ENCODE results near the gene NRXN2.

NRXN2 gene

DNA sequence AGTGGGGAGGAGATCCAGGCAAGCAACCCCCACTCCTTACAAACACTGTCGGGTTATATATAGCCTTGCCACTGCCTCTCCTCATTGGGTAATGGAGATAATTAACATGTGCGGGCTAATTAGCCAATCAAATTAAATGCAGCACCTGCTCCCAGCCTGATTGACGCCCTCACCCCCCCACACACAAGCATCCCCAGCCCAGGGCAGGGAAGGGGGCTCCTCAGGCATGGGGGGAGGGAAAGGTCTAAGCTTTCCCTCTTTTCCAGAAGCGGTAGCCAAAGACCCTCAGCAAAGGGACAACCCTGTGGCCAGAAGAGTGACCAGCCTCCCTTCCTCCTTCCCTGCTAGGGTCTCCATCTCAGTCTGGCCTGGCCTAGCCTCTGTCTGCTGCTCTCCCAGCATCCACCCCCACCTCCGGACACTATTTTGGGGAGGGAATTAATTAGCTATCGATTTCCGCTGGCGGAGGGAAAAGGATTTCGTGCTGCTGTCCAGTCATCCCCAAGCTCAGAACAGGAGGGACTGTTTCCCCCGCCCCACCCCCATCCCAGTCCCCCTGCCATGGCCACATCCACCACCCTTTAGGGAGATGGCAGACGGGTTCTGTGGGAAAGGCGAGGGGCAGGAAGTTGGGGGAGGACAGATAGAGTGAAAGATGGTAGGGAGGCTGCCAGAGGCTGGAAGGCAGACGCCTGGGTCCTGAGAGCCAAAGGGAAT lies 7.1 kb downstream of the NRXN2 start:
- no peaks in the 10 kb centered on the region for H3K36me3 ChIP-seq (replicated peaks; ENCODE audit: insufficient read depth, low read length)
- no peak overlapping the region for H3K9ac ChIP-seq (ENCODE audit: low read length)
- H3K27me3 ChIP-seq (replicated peaks; ENCODE audit: insufficient read depth, low read length) = peaks cover 85% of the 10 kb centered on the region
- H4K20me1 ChIP-seq (ENCODE audit: insufficient read depth, low read length) = no peaks in the 10 kb centered on the region
- H3K4me3 ChIP-seq (ENCODE audit: low read length) = no peak overlapping the region
- H3K9me3 ChIP-seq (replicated peaks; ENCODE audit: insufficient read depth, low read length) = no peaks in the 10 kb centered on the region
- no peaks in the 10 kb centered on the region for H3K79me2 ChIP-seq (ENCODE audit: low read length)
- DNase-seq = no peak
- H2AFZ ChIP-seq (ENCODE audit: low read length) = no peak overlapping the region
- H3K4me2 ChIP-seq (ENCODE audit: low read depth, low read length) = no peak overlapping the region
- no peak for TF ChIP-seq EZH2phosphoT487 (IDR thresholded peaks at IDR 0.05; ENCODE audit: low read length)
- TF ChIP-seq, protein P1, sequence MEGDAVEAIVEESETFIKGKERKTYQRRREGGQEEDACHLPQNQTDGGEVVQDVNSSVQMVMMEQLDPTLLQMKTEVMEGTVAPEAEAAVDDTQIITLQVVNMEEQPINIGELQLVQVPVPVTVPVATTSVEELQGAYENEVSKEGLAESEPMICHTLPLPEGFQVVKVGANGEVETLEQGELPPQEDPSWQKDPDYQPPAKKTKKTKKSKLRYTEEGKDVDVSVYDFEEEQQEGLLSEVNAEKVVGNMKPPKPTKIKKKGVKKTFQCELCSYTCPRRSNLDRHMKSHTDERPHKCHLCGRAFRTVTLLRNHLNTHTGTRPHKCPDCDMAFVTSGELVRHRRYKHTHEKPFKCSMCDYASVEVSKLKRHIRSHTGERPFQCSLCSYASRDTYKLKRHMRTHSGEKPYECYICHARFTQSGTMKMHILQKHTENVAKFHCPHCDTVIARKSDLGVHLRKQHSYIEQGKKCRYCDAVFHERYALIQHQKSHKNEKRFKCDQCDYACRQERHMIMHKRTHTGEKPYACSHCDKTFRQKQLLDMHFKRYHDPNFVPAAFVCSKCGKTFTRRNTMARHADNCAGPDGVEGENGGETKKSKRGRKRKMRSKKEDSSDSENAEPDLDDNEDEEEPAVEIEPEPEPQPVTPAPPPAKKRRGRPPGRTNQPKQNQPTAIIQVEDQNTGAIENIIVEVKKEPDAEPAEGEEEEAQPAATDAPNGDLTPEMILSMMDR (IDR thresholded peaks at IDR 0.05; ENCODE audit: low read length) = no peak
- no peak for TF ChIP-seq EZH2 (optimal IDR thresholded peaks at IDR 0.05; ENCODE audit: low read depth, low read length)
- no peaks in the 10 kb centered on the region for H3F3A ChIP-seq (ENCODE audit: insufficient read depth, low read length)
- H3K9me2 ChIP-seq (replicated peaks; ENCODE audit: insufficient read depth, low read length) = no peaks in the 10 kb centered on the region
- no peak overlapping the region for H3K27ac ChIP-seq (ENCODE audit: low read length)
- no peaks in the 10 kb centered on the region for H3K4me1 ChIP-seq (ENCODE audit: low read length)

DNA sequence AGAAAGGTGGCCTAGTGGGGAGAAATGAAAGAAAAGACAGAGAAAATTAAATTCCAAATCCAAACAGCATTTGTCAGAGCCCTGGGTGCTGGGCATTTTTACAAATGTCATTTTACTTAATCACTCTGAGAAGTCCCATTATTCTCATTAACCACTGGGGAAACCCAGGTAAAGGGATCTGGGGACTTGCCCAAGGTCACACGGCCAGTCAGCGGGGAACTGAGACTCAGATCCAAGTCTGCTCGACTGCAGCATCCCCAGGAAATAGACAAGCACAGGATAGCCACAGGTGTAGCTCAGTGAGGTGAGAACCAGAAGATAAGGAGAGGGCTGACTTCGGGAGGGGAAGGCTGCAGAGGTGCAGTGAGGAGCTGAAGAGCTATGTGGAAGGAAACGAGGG lies 7.9 kb downstream of the NRXN2 start:
- H3K9me3 ChIP-seq (replicated peaks; ENCODE audit: insufficient read depth, low read length) = no peaks in the 10 kb centered on the region
- no peaks in the 10 kb centered on the region for H3K36me3 ChIP-seq (replicated peaks; ENCODE audit: insufficient read depth, low read length)
- no peaks in the 10 kb centered on the region for H3K9me2 ChIP-seq (replicated peaks; ENCODE audit: insufficient read depth, low read length)
- no peaks in the 10 kb centered on the region for H3K79me2 ChIP-seq (ENCODE audit: low read length)
- no peak for DNase-seq
- TF ChIP-seq EZH2 (optimal IDR thresholded peaks at IDR 0.05; ENCODE audit: low read depth, low read length) (no peak), EZH2phosphoT487 (IDR thresholded peaks at IDR 0.05; ENCODE audit: low read length) (no peak)
- TF ChIP-seq, protein P1 (IDR thresholded peaks at IDR 0.05; ENCODE audit: low read length) = no peak
- H2AFZ ChIP-seq (ENCODE audit: low read length) = no peak overlapping the region
- no peak overlapping the region for H3K4me3 ChIP-seq (ENCODE audit: low read length)
- H4K20me1 ChIP-seq (ENCODE audit: insufficient read depth, low read length) = no peaks in the 10 kb centered on the region
- H3K4me2 ChIP-seq (ENCODE audit: low read depth, low read length) = no peak overlapping the region
- H3K9ac ChIP-seq (ENCODE audit: low read length) = no peak overlapping the region
- H3K4me1 ChIP-seq (ENCODE audit: low read length) = no peaks in the 10 kb centered on the region
- H3K27ac ChIP-seq (ENCODE audit: low read length) = no peak overlapping the region
- no peaks in the 10 kb centered on the region for H3F3A ChIP-seq (ENCODE audit: insufficient read depth, low read length)
- peaks cover 85% of the 10 kb centered on the region for H3K27me3 ChIP-seq (replicated peaks; ENCODE audit: insufficient read depth, low read length)

DNA sequence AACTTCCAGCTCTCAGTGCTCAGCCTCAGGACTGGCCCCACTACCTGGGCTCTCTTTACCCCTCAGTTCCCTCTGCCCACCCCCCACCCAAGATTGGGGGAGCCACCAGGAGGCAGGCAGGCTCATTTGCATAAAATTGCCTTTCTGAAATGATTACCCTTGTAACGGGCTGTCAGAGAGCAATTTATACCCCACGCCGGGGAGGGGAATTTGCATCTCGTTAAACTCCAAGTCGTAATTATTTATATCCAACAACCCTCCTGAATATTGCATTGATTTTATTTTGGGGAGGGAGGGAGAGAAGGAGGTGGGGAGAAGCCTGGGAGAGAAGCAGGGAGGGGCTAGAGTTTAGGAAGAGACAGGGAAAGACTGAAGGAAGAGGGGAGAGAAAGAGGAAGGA lies 8.3 kb downstream of the NRXN2 start:
- Histone ChIP-seq H3K4me3 (ENCODE audit: low read length) (no peak overlapping the region), H3K27me3 (replicated peaks; ENCODE audit: insufficient read depth, low read length) (peaks cover 85% of the 10 kb centered on the region), H3K27ac (ENCODE audit: low read length) (no peak overlapping the region), H3K4me1 (ENCODE audit: low read length) (no peaks in the 10 kb centered on the region), H4K20me1 (ENCODE audit: insufficient read depth, low read length) (no peaks in the 10 kb centered on the region), H3K9me2 (replicated peaks; ENCODE audit: insufficient read depth, low read length) (no peaks in the 10 kb centered on the region), H3K79me2 (ENCODE audit: low read length) (no peaks in the 10 kb centered on the region), H3K4me2 (ENCODE audit: low read depth, low read length) (no peak overlapping the region), H3K9me3 (replicated peaks; ENCODE audit: insufficient read depth, low read length) (no peaks in the 10 kb centered on the region), H3K9ac (ENCODE audit: low read length) (no peak overlapping the region), H3F3A (ENCODE audit: insufficient read depth, low read length) (no peaks in the 10 kb centered on the region), H3K36me3 (replicated peaks; ENCODE audit: insufficient read depth, low read length) (no peaks in the 10 kb centered on the region), H2AFZ (ENCODE audit: low read length) (no peak overlapping the region)
- DNase-seq = no peak
- no peak for TF ChIP-seq EZH2 (optimal IDR thresholded peaks at IDR 0.05; ENCODE audit: low read depth, low read length)
- TF ChIP-seq, protein P1 (IDR thresholded peaks at IDR 0.05; ENCODE audit: low read length) = no peak
- no peak for TF ChIP-seq EZH2phosphoT487 (IDR thresholded peaks at IDR 0.05; ENCODE audit: low read length)

All from MM.1S (cell line).